ENCODE measurements around the gene DNAJB14. TPM values are rescaled to one million over a fixed set of nuclear protein-coding genes. Genes with fewer than 3 reads are reported as not detected.

The DNAJB14 gene
- total RNA-seq, 4 donors from 2014 or later: 19.6 to 41.5 (median 27.3) TPM

GRCh38 chr4:99979872-99980271 is 33.5 kb upstream of the DNAJB14 start:
- Histone ChIP-seq H3K4me3 (no peak overlapping the region), H3K27me3 (peaks cover 0 to 5% (median 0%) of the 10 kb centered on the region in 4 donors), H3K27ac (no peak overlapping the region), H3K9me3 (no peaks in the 10 kb centered on the region), H3K4me1 (no peaks in the 10 kb centered on the region), H3K36me3 (no peaks in the 10 kb centered on the region)
- TF ChIP-seq, protein P1, sequence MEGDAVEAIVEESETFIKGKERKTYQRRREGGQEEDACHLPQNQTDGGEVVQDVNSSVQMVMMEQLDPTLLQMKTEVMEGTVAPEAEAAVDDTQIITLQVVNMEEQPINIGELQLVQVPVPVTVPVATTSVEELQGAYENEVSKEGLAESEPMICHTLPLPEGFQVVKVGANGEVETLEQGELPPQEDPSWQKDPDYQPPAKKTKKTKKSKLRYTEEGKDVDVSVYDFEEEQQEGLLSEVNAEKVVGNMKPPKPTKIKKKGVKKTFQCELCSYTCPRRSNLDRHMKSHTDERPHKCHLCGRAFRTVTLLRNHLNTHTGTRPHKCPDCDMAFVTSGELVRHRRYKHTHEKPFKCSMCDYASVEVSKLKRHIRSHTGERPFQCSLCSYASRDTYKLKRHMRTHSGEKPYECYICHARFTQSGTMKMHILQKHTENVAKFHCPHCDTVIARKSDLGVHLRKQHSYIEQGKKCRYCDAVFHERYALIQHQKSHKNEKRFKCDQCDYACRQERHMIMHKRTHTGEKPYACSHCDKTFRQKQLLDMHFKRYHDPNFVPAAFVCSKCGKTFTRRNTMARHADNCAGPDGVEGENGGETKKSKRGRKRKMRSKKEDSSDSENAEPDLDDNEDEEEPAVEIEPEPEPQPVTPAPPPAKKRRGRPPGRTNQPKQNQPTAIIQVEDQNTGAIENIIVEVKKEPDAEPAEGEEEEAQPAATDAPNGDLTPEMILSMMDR (IDR thresholded peaks at IDR 0.05): no peak
- TF ChIP-seq POLR2A (IDR thresholded peaks at IDR 0.05): no peak
- intact Hi-C loops (cut with DNase I): loop anchor here (10.0 kb wide), 1 partner anchor 205 kb away; no protein-coding TSS in a partner anchor
- no peak for DNase-seq

DNA sequence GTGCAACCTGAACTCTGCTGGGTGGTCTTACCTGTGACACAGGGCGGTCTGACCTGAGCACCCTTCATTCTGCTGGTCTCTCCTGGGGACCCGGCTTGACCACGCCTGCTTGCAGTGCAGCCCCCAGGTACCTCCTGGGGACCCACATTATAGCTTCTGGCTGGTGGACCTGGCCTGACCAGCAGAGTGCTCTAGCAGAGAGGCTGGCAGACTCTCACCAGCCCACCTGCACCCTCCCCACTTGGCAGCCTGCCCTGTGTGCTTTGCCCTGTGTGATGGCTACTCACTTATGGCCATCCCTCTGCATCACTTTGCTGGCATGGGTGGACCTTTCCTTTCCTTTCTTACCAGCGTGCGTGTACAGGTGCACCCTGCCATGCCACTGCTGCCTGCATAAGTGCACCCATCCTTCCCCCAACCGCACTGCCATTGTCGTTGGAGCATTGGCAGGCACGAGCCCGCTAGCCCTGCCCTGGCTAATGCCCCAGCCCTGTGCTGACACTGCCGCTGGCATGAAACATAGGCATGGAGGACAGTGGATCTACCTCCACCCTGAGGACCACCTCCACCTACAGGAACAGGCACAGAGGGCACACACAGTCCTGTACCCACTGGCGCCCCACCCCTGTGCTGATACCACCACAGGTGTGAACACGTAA is 25.2 kb upstream of the DNAJB14 start:
- 92 to 96% methylated on average over 4 to 5 of the region's 12 CpGs for WGBS, 2 donors
- Histone ChIP-seq H3K27ac (no peak overlapping the region), H3K4me3 (no peak overlapping the region), H3K9me3 (no peaks in the 10 kb centered on the region), H3K4me1 (no peaks in the 10 kb centered on the region), H3K36me3 (no peaks in the 10 kb centered on the region), H3K27me3 (no peaks in the 10 kb centered on the region)
- no peak for DNase-seq
- no peak for TF ChIP-seq POLR2A (IDR thresholded peaks at IDR 0.05)
- TF ChIP-seq, protein P1 (IDR thresholded peaks at IDR 0.05): no peak
- intact Hi-C loops (cut with DNase I): no loop called here

DNA sequence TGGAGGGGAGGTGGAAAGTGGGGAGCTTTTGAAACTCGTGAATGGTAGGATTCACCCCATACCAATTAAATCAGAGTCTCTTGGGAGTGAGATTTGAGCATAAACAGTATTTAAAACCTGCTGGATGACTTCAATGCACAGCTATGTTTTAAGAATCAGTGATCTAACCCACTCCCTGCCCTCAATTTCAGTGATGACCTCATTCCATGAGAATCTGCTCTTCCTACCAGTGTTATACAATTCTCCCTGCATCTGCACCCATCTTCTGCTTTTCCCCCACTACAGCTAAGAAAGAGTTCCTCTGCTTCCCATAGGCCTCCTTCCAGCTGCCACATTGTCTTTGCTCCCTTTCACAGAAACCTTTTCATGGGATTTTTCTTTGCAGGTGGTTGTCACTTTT is 21.9 kb upstream of the DNAJB14 start:
- TF ChIP-seq POLR2A (IDR thresholded peaks at IDR 0.05): no peak
- TF ChIP-seq, protein P1 (IDR thresholded peaks at IDR 0.05): no peak
- H3K9me3 ChIP-seq: no peaks in the 10 kb centered on the region
- DNase-seq: no peak
- intact Hi-C loops (cut with DNase I): no loop called here
- H3K27ac ChIP-seq: no peak overlapping the region
- no peaks in the 10 kb centered on the region for H3K4me1 ChIP-seq
- no peaks in the 10 kb centered on the region for H3K36me3 ChIP-seq
- H3K27me3 ChIP-seq: peaks cover 0 to 2% (median 0%) of the 10 kb centered on the region in 4 donors
- WGBS, 2 donors: 38 to 44% methylated on average over 1 of the region's 1 CpG
- H3K4me3 ChIP-seq: no peak overlapping the region

DNA sequence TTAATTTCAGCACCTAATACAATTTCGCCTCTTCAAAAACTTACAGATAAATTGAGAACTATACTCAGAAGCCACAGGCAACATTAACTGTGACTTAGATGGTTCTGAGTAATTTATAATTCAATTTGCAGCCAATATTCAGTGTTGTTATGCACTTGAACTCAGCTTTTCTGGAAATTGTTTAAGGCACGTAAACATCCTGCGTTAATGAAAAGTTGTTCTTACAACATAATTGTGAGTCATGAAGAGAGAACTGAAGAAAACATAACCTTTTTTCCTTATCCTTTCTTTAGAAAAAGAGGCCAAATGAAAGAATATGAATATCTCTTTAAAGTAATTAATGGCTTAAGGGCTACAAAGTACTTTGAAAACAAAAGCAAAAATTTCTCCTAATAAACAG is 20.3 kb upstream of the DNAJB14 start:
- no peak for DNase-seq
- no peaks in the 10 kb centered on the region for H3K4me1 ChIP-seq
- WGBS, 2 donors: 84 to 89% methylated on average over 3 of the region's 3 CpGs
- intact Hi-C loops (cut with DNase I): no loop called here
- no peak overlapping the region for H3K27ac ChIP-seq
- H3K36me3 ChIP-seq: no peaks in the 10 kb centered on the region
- TF ChIP-seq, protein P1 (IDR thresholded peaks at IDR 0.05): no peak
- TF ChIP-seq POLR2A (IDR thresholded peaks at IDR 0.05): no peak
- peaks cover 0 to 2% (median 0%) of the 10 kb centered on the region in 4 donors for H3K27me3 ChIP-seq
- no peak overlapping the region for H3K4me3 ChIP-seq
- H3K9me3 ChIP-seq: no peaks in the 10 kb centered on the region

- WGBS, 2 donors: 46 to 47% methylated on average over 5 of the region's 5 CpGs
- TF ChIP-seq, protein P1 (IDR thresholded peaks at IDR 0.05): no peak
- DNase-seq: no peak
- Histone ChIP-seq H3K9me3 (no peaks in the 10 kb centered on the region), H3K4me3 (no peak overlapping the region), H3K4me1 (no peaks in the 10 kb centered on the region), H3K36me3 (no peaks in the 10 kb centered on the region), H3K27me3 (peaks cover 0 to 2% (median 0%) of the 10 kb centered on the region in 4 donors), H3K27ac (no peak overlapping the region)
- intact Hi-C loops (cut with DNase I): no loop called here
Observed at GRCh38 chr4:99965674-99966350, 19.4 kb upstream of the DNAJB14 start.
